AG09319 (cell line): ENCODE data around the gene TAF6.

ENCODE experiments used
- DNase-seq: peaks from one replicate; pipeline ENCODE4 v3.0.0-alpha.2; 2010; ENCODE audit warnings: low read depth; ENCODE audit errors: extremely low read depth
- TF ChIP-seq, protein P1 (sequence below): IDR thresholded peaks from 2 replicates; pipeline ENCODE4 v1.5.1; 2011; ENCODE audit warnings: low read depth, mild to moderate bottlenecking, inconsistent platforms, low read length, moderate library complexity

The TAF6 gene

DNA sequence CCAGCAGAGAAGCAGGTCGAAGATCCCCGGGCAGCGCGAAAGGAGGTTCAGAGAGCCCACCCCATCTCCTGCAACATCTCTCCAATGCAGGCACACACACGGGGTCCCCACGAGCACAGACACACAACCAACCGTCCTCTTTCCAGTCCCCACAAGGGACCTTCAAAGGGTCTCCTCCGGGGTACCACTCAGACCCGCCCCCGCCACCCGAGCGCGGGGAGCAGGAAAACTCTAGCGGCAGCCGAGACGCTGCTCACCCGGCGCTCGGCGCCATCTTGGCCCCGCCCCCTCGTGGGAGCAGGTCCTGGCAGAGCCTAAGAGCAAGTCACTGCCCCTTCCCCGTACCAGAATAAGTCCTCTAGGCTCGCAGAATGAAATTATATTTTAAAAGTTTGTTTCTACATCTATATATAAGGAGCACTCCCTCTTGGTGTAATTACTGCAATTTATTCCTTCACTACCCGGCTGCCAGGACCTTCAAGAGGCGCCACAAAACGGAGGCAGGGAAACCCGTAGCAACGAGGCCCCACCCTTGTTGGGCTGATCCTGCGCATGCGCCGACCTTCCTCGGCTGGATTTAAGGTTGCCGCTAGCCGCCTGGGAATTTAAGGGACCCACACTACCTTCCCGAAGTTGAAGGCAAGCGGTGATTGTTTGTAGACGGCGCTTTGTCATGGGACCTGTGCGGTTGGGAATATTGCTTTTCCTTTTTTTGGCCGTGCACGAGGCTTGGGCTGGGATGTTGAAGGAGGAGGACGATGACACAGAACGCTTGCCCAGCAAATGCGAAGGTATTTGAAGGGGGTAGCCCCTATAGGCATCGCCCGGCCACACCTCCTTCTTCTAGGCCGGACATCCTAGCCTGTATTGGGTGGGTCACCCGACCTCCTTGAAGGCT, at the start of gene TAF6, which contains the start of gene CNPY4:
TAF6 (minus strand) TSS at position 287 of the 898 bp plus-strand sequence. CDS start 5,149 bp downstream, outside the sequence.
CNPY4 (plus strand) TSS at position 563 of the 898 bp plus-strand sequence; CDS start at position 674, 111 bp downstream.
- DNase-seq, result peak; percentile 90
- TF ChIP-seq, protein P1, sequence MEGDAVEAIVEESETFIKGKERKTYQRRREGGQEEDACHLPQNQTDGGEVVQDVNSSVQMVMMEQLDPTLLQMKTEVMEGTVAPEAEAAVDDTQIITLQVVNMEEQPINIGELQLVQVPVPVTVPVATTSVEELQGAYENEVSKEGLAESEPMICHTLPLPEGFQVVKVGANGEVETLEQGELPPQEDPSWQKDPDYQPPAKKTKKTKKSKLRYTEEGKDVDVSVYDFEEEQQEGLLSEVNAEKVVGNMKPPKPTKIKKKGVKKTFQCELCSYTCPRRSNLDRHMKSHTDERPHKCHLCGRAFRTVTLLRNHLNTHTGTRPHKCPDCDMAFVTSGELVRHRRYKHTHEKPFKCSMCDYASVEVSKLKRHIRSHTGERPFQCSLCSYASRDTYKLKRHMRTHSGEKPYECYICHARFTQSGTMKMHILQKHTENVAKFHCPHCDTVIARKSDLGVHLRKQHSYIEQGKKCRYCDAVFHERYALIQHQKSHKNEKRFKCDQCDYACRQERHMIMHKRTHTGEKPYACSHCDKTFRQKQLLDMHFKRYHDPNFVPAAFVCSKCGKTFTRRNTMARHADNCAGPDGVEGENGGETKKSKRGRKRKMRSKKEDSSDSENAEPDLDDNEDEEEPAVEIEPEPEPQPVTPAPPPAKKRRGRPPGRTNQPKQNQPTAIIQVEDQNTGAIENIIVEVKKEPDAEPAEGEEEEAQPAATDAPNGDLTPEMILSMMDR, result no peak

DNA sequence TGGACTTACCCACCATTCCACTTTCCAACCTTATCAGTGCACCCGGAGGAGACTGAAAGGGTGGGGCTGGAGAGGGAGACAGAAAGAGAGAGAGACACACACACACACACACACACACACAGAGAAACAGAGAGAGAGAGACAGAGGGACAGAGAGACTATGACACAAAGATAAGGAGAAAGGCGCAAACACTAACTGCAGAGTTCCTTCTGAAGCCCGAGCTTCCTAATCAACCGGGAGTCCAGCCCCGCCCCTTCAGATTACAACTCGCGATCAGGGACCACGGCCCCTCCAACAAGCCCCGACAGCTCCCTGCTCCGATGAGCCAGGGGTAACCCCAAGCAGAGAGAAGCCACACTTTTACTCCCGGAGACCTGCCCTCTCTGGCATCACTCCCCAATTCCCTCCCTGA, 48.8 kb upstream of the TAF6 start:
- no peak for DNase-seq

DNA sequence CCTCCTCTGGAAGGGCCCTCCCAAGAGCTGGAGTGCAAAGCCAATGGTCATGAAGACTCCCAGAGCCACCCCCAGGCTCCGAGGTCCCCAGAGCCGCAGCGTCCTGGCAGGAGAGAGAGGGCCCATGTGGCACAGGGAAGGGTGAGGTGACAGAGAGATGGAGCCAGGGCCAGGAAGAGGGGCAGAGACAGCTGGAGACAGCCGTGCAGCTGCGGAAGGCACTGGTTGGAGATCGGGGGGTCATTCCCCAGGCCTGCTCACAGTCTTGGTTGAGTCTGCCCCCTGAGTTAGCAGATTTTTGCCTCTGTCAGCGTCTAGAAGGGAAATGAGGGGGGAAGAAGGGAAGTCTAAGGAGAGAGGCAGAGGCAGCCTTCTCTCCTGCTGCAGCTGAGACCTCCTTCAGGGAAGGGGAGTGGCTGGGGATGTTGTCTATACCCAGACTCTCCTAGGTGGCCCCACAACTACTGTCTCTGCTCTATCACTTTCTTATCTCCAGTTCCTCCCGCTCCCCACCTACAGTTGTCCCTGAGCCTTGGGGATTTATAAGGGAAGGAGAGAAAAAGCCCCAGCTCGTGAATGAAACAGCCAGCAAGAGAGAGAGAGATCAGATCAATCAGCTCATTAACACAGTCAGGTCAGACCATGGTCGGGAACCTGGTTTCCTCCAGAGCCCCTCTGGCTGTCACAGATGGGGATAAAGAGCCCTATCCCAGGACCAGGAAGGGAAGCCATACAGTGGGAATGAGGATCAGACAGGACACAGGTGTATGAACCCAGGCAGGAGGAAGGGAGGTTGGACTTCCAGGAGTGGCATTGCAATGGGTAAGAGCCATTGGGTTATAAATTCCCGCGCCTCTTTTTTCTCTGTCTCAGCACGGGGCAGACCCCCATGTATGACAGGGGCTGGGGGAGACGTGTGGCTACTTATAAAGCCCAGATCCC, 48.1 kb upstream of the TAF6 start:
- DNase-seq, result no peak
- TF ChIP-seq, protein P1, result no peak

More for the DNA sequence above, 48.8 kb upstream of the TAF6 start:
- TF ChIP-seq, protein P1, result no peak

DNA sequence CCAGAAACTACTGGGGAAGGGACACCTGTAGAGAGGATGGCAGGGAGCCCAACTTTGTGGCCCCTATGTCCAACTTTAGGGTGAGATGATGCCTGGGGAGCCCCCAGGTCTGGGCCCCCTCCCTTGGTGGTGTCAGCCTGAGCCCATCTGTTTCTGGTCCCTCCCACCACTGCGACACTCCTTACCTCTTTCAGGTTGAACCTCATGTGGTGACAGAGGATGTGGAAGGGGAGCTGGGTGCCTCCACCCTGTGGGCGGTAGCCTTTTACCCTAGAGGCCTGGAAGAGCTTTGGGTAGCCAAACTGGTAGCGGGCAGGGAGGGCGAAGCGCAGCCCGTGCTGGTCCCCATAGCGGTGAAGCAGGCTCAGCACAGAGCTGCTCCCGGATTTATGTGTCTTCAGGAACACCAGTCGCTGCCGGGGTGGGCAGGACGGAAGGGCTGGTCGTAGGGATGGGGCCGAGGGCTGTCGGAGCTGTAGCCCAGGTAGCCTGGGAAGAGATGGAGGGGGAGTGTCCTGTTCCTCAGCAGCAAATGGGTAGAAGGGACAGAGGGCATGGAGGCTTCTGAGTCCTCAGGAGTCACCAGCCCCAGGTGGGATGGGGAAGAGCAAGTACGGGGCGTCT, 47.3 kb upstream of the TAF6 start:
- DNase-seq, result no peak
- TF ChIP-seq, protein P1, result no peak

DNA sequence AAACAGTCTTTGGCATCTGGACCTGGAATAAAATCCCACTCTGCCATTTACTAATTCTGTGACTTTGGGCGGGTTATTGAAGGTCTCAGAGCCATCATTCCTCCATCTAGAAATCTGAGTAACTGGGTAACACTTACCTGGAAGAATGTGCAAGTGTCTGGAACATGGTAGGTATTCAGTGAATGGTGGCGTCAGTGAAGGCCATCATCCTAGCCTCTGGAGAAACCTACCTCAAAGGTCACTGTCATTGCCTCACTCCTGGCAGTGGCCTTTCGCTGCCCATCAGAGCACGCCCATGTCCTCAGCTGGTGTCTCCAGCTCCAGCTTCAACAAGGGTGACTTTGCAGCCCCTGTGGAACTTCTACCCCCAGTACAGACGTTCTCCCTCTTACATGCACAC, 44.7 kb upstream of the TAF6 start:
- no peak for DNase-seq
- TF ChIP-seq, protein P1, result no peak

DNA sequence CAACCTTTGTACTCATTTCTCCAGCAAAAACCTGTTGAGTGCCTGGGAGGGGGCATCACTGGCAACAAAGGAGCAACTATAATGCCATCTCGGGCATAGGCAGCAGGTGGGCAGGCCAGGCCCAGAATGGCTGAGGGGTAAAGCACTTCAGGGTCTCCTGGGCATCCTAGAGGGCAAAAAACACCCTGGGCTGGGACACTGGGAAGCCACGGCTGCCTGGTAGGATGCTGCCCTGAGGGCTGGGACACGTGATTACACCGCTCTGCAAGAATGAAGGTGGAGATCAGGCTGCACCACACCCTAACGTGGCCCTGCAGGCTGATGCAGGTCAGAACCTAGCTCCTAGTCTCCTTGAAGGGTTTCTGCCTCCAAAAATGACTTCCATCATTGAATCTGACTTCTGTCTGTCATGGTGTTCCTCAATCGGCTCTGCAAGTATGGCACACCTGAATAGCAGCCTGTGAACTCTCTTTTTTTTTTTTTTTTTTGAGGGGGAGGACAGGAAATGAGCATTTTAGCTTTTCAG, 43.9 kb upstream of the TAF6 start:
- TF ChIP-seq, protein P1, result no peak
- DNase-seq, result no peak
